HepG2 (cell line): Measurements from ENCODE around the gene SOSTDC1. TPM values are rescaled to one million over a fixed set of nuclear protein-coding genes. Genes with fewer than 3 reads are reported as not detected.

ENCODE experiments used
- ARID5B ChIP-seq: IDR thresholded peaks from 2 replicates; pipeline ENCODE4 v1.4.0; 2020; ENCODE audit warnings: mild to moderate bottlenecking, missing genetic modification reagents
- CSRNP1 ChIP-seq: sonication (generic); formaldehyde crosslinking; IDR thresholded peaks from 2 replicates; pipeline ENCODE4 v1.8.1; 2023; ENCODE audit warnings: mild to moderate bottlenecking, missing genetic modification reagents
- EHMT2 ChIP-seq: fragments of 200-600 bp; sonication (generic); IDR thresholded peaks from 2 replicates; pipeline ENCODE4 v1.7.0; 2017; ENCODE audit warnings: antibody characterized with exemption, low read depth, low read length, borderline replicate concordance
- HMGA1 ChIP-seq: sonication (generic); formaldehyde crosslinking; conservative IDR thresholded peaks from 2 replicates; pipeline ENCODE4 v1.4.0; 2020; ENCODE audit warnings: missing genetic modification reagents
- HNF4G ChIP-seq, 2 experiments: sonication (generic) in 1 of 2; formaldehyde crosslinking in 1 of 2; IDR thresholded peaks; 2 replicates each; pipeline versions ENCODE4 v1.4.0 to v1.6.1; 2011 to 2020; ENCODE audit warnings: borderline replicate concordance in 2 of 2, low read depth in 2 of 2, mild to moderate bottlenecking in 2 of 2, low read length in 1 of 2, missing genetic modification reagents in 1 of 2, moderate library complexity in 1 of 2
- NBN ChIP-seq: fragments of 450-650 bp; conservative IDR thresholded peaks from 2 replicates; pipeline ENCODE4 v1.6.1; 2017
- PHF21A ChIP-seq: sonication (generic); formaldehyde crosslinking; IDR thresholded peaks from 2 replicates; pipeline ENCODE4 v1.5.0; 2020; ENCODE audit warnings: mild to moderate bottlenecking, missing genetic modification reagents
- PLRG1 ChIP-seq: fragments of 450-650 bp; conservative IDR thresholded peaks from 2 replicates; pipeline ENCODE4 v1.6.1; 2016
- POGZ ChIP-seq: sonication (generic); formaldehyde crosslinking; IDR thresholded peaks from 2 replicates; pipeline ENCODE4 v1.4.0; 2020; ENCODE audit warnings: mild to moderate bottlenecking, missing genetic modification reagents
- RXRA ChIP-seq: sonication (generic); formaldehyde crosslinking; IDR thresholded peaks from 2 replicates; pipeline ENCODE4 v1.5.1; 2020; ENCODE audit warnings: missing genetic modification reagents
- SP140L ChIP-seq: sonication (generic); formaldehyde crosslinking; IDR thresholded peaks from 2 replicates; pipeline ENCODE4 v1.4.0; 2020; ENCODE audit warnings: missing genetic modification reagents, borderline replicate concordance
- ZBTB10 ChIP-seq: sonication (generic); formaldehyde crosslinking; IDR thresholded peaks from 2 replicates; pipeline ENCODE4 v1.4.0; 2020; ENCODE audit warnings: missing genetic modification reagents, borderline replicate concordance
- ZFX ChIP-seq: sonication (generic); formaldehyde crosslinking; IDR thresholded peaks from 2 replicates; pipeline ENCODE4 v1.4.0; 2020; ENCODE audit warnings: mild to moderate bottlenecking, low read depth, missing genetic modification reagents, moderate library complexity
- ZNF205 ChIP-seq: IDR thresholded peaks from 2 replicates; pipeline ENCODE4 v1.6.1; 2018; ENCODE audit warnings: missing biosample characterization, missing genetic modification reagents
- ZNF207 ChIP-seq: fragments of 450-650 bp; IDR thresholded peaks from 2 replicates; pipeline ENCODE4 v1.6.1; 2016; ENCODE audit warnings: antibody characterized with exemption, borderline replicate concordance
- ZNF883 ChIP-seq: sonication (generic); formaldehyde crosslinking; IDR thresholded peaks from 2 replicates; pipeline ENCODE4 v1.5.1; 2020; ENCODE audit warnings: mild to moderate bottlenecking, missing genetic modification reagents; ENCODE audit errors: not compliant biosample characterization
- polyA plus RNA-seq, 8 experiments: library from polyadenylated mRNA; depleted of rRNA in 3 of 8; stranded (reverse) in 7 of 8; unstranded in 1 of 8; fragments of >200 nt; fragmentation: Illumina TruSeq in 4 of 8; extraction: Trizol in 4 of 8; gene quantifications; 2 replicates each; pipeline versions ENCODE4 v1.2.1 to v1.2.3, GENCODE V29; 2011 to 2016; ENCODE audit warnings: low read depth in 4 of 8, missing spikeins in 1 of 8, mixed read lengths in 1 of 8; ENCODE audit not compliant: insufficient read depth in 1 of 8
- total RNA-seq, 5 experiments: library from RNA; depleted of rRNA; stranded (reverse); fragments of >200 nt; fragmentation: Illumina TruSeq; extraction: Trizol; gene quantifications; 2 replicates each; pipeline ENCODE4 v1.2.3, GENCODE V29; 2016; ENCODE audit warnings: low read depth in 1 of 5
- TF ChIP-seq, protein P1 (sequence below): IDR thresholded peaks from 2 replicates; pipeline ENCODE4 v1.6.1; 2016; ENCODE audit warnings: missing genetic modification reagents, missing compliant biosample characterization
- TF ChIP-seq, protein P2 (sequence below): sonication (generic); formaldehyde crosslinking; IDR thresholded peaks from 2 replicates; pipeline ENCODE4 v1.4.0; 2020; ENCODE audit warnings: mild to moderate bottlenecking, missing genetic modification reagents
- TF ChIP-seq, protein P3 (sequence below): sonication (generic); formaldehyde crosslinking; IDR thresholded peaks from 2 replicates; pipeline ENCODE4 v1.4.0; 2020; ENCODE audit warnings: missing genetic modification reagents; ENCODE audit errors: not compliant biosample characterization

Gene SOSTDC1
- total and polyA plus RNA-seq, 2 of the 13 experiments (the other 11 are each of a cell fraction or from before 2014, with no cell fraction given) = not detected

DNA sequence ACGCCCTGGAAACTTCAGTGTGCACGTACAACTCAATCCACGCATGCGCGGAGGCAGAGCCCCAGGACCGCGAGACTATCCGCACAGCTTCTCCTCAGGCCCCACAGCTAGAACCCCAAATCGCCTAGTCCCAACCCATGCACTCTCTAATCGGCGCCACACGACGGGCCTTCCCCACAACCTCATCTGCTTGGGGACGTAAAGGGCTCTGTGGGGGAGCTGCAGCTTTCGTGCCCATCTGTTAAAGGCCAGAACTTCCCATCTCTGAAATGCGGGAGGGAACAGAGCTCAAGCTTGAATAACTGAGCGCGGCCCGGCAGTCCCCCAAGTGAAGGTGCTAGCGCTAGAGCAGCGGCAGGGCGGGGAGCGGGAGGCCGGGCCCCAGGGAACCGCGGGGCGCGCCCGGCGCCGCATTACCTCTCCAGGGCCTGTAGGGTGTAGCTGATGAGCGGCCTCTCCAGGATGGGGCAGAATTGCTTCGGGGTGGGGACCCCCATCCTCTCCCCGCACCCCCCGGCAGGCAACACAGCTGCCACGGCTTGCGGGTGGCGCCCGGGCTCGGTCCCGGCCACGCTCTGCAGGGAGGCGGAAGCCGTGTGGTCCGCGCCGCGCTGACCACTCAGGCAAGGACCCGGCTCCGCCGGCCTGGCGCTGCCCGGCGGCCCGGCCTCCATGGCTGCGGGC lies 44.7 kb downstream of the SOSTDC1 start (continued):
- peak; percentile 42 for TF ChIP-seq ZNF883 (CRISPR knock-in tag)
- TF ChIP-seq, protein P1, sequence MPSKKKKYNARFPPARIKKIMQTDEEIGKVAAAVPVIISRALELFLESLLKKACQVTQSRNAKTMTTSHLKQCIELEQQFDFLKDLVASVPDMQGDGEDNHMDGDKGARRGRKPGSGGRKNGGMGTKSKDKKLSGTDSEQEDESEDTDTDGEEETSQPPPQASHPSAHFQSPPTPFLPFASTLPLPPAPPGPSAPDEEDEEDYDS (CRISPR knock-in tag) = peak; percentile 47; the same call in 1 of the 2 replicates
- TF ChIP-seq EHMT2 = no peak
- TF ChIP-seq, protein P2, sequence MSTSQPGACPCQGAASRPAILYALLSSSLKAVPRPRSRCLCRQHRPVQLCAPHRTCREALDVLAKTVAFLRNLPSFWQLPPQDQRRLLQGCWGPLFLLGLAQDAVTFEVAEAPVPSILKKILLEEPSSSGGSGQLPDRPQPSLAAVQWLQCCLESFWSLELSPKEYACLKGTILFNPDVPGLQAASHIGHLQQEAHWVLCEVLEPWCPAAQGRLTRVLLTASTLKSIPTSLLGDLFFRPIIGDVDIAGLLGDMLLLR (CRISPR knock-in tag) = no peak
- no peak for TF ChIP-seq ZNF207
- peak; percentile 58; the same call in 1 of the 2 replicates for TF ChIP-seq POGZ (CRISPR knock-in tag)
- no peak for TF ChIP-seq PLRG1
- peak; percentile 51; the same call in 1 of the 2 replicates for TF ChIP-seq CSRNP1 (CRISPR knock-in tag)
- TF ChIP-seq ARID5B (CRISPR knock-in tag) = no peak
- peak; percentile 95 for TF ChIP-seq ZBTB10 (CRISPR knock-in tag)
- peak; percentile 86 for TF ChIP-seq ZFX
- peak; percentile 62 for TF ChIP-seq PHF21A (CRISPR knock-in tag)
- TF ChIP-seq RXRA (CRISPR knock-in tag) = peak; percentile 40; the same call in 1 of the 2 replicates
- no peak for TF ChIP-seq ZNF205
- TF ChIP-seq HNF4G (IDR thresholded peaks at IDR 0.05; ENCODE audit: borderline replicate concordance, low read depth, low read length) = no peak
- peak; percentile 19; the same call in 1 of the 2 replicates for TF ChIP-seq HNF4G (CRISPR knock-in tag; IDR thresholded peaks at IDR 0.05; ENCODE audit: borderline replicate concordance, low read depth)
- no peak for TF ChIP-seq SP140L
- no peak for TF ChIP-seq NBN
- TF ChIP-seq, protein P3, sequence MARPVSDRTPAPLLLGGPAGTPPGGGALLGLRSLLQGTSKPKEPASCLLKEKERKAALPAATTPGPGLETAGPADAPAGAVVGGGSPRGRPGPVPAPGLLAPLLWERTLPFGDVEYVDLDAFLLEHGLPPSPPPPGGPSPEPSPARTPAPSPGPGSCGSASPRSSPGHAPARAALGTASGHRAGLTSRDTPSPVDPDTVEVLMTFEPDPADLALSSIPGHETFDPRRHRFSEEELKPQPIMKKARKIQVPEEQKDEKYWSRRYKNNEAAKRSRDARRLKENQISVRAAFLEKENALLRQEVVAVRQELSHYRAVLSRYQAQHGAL (CRISPR knock-in tag) = no peak
- no peak for TF ChIP-seq HMGA1 (CRISPR knock-in tag)
